A204.1 (cell line): ENCODE data around the gene NEK8.

Experiments
- FAIRE-seq: peaks from 2 replicates; lab custom pipeline; 2012; peaks lifted over from hg19 to GRCh38; lab: Jason Lieb, UNC

NEK8 gene

GRCh38 chr17:28728364-28729200 is at the start of gene NEK8:
Gene NEK8 (plus strand): TSS chr17:28728788. CDS start chr17:28728814, 26 bp downstream.
- peak; percentile 94 for FAIRE-seq

- no peak for FAIRE-seq
These were observed 45.9 kb upstream of the NEK8 start for GRCh38 chr17:28682655-28683054.

- FAIRE-seq, result no peak
These were observed 43.6 kb upstream of the NEK8 start for GRCh38 chr17:28684963-28685362.

GRCh38 chr17:28685366-28685765 is 43.2 kb upstream of the NEK8 start:
- no peak for FAIRE-seq

- no peak for FAIRE-seq
These were observed 42.3 kb upstream of the NEK8 start for GRCh38 chr17:28686296-28686695.

GRCh38 chr17:28688481-28688880 is 40.1 kb upstream of the NEK8 start:
- no peak for FAIRE-seq

GRCh38 chr17:28689011-28689410 is 39.6 kb upstream of the NEK8 start:
- FAIRE-seq, result no peak

GRCh38 chr17:28693869-28694268 is 34.7 kb upstream of the NEK8 start:
- FAIRE-seq, result no peak

- no peak for FAIRE-seq
These were observed 30.2 kb upstream of the NEK8 start for GRCh38 chr17:28698253-28698941.

GRCh38 chr17:28700278-28700677 is 28.3 kb upstream of the NEK8 start:
- FAIRE-seq, result no peak

GRCh38 chr17:28700830-28701492 is 27.6 kb upstream of the NEK8 start:
- no peak for FAIRE-seq

GRCh38 chr17:28702026-28702751 is 26.4 kb upstream of the NEK8 start:
- FAIRE-seq, result no peak

- no peak for FAIRE-seq
These were observed 25.8 kb upstream of the NEK8 start for GRCh38 chr17:28702752-28703150.

- no peak for FAIRE-seq
These were observed 24.9 kb upstream of the NEK8 start for GRCh38 chr17:28703552-28704218.

GRCh38 chr17:28704219-28704858 is 24.2 kb upstream of the NEK8 start:
- no peak for FAIRE-seq

GRCh38 chr17:28705074-28705659 is 23.4 kb upstream of the NEK8 start:
- no peak for FAIRE-seq

- FAIRE-seq, result no peak
These were observed 22.8 kb upstream of the NEK8 start for GRCh38 chr17:28705728-28706334.

- no peak for FAIRE-seq
These were observed 21.9 kb upstream of the NEK8 start for GRCh38 chr17:28706471-28707338.

- FAIRE-seq, result no peak
These were observed 21.3 kb upstream of the NEK8 start for GRCh38 chr17:28707339-28707720.
